Measurements from ENCODE around the gene FGF4.

Gene FGF4

GRCh38 chr11:69807106-69807815 is 32.1 kb upstream of the FGF4 start:
- DNase-seq = no peak

DNA sequence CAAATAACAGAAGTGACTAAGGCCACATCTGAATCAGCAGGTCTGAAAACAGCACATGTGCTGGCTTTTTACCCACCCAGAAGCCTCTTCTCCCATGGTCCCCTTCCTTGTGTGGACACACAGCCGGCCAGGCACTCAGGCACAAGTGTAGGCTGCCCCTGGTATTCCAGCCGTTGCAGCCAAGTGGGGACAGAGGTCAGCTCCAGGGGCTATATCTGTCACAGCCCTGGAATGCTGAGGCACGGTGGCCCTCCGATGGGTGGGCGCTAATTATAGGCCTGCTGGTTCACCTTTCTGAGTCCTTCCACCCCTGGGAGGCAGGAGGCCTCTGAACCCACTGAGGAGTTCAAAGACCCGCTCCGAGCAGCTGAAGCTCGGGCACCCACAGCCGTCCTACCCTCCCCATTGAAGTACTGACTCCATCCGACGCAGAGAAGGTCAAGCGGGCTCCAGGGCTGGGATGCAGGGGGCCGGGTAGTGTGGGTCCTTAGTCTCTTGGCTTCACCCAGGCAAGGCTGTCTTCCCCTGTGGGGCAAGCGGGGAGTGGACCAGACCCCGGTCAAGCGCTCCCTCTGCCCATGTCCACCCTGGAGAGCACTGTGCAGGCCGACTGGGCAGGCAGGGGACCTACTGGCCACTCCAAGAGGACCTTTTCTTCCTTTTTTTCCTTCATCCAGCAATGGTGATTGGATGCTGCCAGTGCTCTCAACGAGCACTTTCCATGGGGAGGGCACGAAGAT is 29.8 kb upstream of the FGF4 start:
- no peak for DNase-seq

DNA sequence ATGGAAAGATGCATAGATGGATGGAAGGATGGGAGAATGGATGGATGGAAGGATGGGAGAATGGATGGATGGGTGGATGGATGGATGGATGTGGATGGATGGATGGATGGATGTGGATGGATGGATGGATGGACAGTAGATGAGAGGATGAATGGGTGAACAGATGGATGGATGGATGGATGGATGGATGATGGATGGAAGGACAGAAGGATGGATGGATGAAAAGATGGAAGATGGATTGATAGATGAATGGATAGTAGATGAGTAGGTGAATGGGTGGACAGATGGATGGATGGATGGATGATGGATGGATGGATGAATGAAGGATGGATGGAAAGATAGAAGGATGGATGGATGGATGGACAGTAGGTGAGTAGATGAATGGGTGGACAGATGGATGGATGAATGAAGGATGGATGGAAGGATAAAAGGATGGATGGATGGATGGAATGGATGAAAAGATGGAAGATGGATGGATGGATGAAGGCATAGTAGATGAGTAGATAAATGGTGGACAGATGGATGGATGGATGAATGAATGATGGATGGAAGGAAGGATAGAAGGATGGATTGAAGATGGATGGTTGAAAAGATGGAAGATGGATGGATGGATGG is 28.6 kb upstream of the FGF4 start:
- no peak for DNase-seq

GRCh38 chr11:69803022-69803421 is 27.9 kb upstream of the FGF4 start:
- no peak for DNase-seq

GRCh38 chr11:69802590-69802989 is 27.4 kb upstream of the FGF4 start:
- no peak for DNase-seq

- no peak for DNase-seq
These were observed 26.6 kb upstream of the FGF4 start for GRCh38 chr11:69801513-69802335.

DNA sequence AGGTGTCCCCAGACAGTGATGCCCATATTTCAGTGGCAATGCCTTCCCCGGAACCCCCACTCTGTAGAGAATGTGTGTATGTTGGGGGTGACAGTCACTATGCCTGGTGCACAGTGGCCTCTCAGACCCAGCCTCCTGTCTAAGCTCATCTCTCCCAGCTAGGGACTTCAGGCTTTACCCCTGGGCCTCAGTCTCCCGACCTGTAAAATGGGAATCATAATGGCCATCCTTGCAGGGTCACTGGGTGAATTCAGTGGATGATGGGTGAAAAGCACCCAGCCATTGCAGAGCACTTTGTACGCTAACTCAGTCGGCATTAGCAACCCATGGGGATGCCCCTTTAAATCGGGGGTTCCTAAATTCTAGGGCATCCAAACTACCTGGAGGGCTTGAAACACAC is 25.1 kb upstream of the FGF4 start:
- DNase-seq = no peak

DNA sequence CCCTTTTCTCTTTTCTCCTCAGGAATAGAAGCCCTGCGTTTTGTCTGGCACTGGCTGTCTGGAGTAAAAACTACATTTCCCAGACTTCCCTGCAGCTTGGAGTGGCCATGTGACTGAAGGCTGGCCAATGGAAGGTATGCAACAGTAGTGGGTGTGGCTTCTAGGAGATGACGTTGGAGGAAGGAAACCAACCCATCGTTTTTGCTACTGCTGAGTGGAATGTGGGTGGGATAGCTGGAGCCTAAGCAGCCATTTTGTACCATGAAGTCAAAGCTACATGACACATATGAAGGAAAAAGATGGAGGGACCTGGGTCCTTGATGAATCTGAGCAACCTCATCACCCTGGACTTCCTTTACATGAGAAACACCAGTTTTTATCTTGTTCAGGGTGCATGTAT is 24.4 kb upstream of the FGF4 start:
- no peak for DNase-seq

- DNase-seq = no peak
These were observed 24.0 kb upstream of the FGF4 start for GRCh38 chr11:69799097-69799496.

DNA sequence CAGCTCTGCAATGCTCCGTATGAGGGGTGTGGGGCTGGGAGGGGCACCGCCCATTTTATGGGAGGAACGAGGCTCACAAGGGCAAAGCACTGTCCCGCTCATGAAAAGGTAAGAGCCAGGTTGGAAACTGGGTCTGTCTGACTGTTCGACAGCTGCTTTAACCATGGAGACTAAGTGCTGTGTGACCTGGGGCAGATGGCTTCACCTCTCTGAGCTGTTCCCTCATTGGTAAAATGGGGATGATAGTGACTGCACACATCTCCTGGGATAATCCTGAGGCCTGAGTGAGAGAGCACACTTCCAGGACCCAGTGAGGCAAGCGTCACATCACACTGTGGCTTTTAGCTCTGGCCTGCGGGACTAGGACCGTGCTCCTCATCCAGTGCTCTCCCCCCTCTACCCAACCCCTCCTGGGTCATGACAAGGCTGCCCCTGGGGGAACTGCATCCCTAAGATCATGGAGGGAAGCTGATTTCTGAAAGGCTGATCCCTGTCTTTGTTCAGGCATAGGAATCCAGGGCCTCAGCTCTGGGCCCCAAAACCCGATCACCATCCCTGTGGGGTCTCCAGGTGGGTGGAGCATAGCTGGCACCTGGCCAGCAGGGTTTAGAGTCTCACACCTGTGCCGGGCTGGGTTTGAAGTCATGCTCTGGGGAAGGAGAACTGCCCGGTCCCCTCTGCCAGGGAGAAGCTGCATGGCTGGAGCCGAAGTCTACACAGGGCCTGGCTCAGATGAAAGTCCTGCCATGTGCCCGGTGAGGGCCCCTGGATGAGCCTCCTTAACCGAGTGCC is 22.8 kb upstream of the FGF4 start:
- DNase-seq = no peak

DNA sequence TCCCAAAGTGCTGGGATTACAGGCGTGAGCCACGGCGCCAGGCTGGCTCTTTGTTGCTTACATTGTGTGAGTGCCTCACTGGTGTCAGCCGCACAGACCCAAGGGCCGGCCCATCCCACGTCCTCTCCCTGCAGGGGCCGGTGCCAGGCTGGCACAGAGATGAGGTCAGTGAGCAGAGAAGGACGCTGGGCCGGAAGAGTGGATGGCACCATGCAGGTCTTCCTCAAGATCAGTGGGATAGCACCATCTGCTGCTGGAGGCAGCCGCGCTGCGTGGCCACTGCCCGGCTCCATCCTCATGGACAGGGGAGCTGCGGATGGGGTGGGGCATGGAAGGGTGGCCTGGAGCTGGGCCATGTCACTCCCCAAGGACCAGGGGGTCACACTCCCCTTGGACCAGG is 22.0 kb upstream of the FGF4 start:
- DNase-seq = no peak

DNA sequence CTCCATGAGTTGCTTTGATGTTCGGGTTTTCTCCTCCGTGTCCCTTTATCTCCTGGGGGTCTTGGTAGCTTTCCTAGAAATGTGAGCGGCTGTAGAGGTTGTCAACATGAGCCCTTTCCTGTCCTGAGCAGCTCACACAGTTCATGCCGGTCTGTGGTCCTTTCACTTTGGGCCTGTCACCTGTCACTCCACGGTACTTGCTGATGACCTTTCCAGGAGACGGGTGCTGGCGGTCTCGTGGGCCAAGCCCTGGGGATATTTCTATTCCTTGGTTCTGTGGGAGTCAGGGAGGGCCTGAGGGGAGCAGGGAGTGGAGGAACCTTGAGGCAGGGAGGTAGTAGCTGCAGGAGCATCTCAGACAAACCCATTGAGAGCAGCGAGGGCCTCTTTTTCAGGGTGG is 20.9 kb upstream of the FGF4 start:
- DNase-seq = no peak

- no peak for DNase-seq
These were observed 16.4 kb upstream of the FGF4 start for GRCh38 chr11:69791276-69792180.

DNA sequence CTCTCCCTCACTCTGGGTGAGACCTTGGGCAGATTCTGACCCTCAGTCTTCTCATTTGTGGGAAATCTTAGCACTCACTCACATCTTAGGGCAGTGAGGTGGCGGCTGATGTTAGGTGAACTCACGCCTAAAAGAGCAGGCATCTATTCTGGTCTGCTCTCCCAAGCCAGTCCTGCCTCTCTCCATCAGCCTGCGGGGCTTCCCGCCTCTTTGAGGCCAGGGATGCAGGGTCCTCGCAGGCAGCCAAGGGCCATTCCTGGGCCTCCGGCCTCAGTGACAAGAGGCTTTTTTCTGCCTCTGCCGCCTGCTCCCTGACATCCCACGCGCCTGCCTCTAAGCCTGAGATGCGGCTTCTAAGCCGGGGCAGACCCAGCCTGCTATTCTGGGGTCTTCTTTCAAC is 13.8 kb upstream of the FGF4 start:
- DNase-seq = no peak

- no peak for DNase-seq
These were observed 12.8 kb upstream of the FGF4 start for GRCh38 chr11:69787906-69788305.

DNA sequence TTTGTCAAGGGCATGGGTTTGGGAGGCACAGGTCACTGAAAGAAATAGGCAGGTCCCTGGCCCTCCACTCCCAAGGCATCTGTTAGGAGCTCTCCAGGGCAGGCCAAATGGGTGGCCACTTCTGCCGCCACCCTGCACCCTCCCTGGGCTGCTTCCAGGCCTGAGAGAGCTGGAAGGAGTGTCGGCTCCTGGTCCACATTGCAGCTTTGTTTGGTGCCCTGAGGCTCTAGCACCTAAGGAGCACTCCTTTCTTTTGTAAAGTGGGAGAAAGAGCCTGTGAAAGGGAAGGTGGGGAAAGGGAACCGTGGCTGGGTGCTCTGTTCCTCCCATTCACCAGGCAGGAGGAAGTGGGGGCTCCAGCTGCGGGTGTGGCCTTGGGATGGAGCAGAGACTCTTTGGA is 12.3 kb upstream of the FGF4 start:
- DNase-seq = no peak

DNA sequence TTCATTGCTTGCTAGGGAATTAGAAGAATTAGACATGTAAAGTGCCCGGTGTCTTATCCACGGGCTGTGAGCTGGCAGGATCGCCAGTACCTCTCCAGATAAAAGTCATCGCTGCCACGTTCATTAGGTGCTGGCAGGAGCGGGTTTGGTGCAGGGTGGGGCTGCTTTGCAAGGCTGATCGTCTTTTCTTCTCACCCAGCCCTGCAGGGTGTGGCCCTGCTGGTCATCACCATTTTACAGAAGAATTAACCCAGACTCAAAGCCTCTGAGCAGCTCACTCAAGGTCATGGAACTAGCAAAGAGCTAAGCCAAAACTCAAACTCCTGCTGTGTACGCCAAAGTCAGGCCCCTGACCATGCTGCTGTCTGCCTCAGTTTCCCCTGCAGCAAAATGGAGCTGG is 6.1 kb upstream of the FGF4 start:
- DNase-seq = no peak

GRCh38 chr11:69778373-69778772 is 3.2 kb upstream of the FGF4 start:
- DNase-seq = no peak

- DNase-seq = no peak
These were observed 583 bp downstream of the FGF4 start for GRCh38 chr11:69774354-69775162.

- DNase-seq = no peak
These were observed 1.4 kb downstream of the FGF4 start for GRCh38 chr11:69773626-69774353.

Data from CD4-positive, alpha-beta T cell treated with Interleukin-15 for 1 hour (primary cell).